ENCODE results near the gene SNRPD3. TPM values are rescaled to one million over a fixed set of nuclear protein-coding genes. Genes with fewer than 3 reads are reported as not detected.
A peak's percentile ranks its signal among the peaks of the same experiment; 100 is the strongest.

The SNRPD3 gene
- total and polyA plus RNA-seq, 9 of the 15 experiments (the other 6 are each of a cell fraction or from before 2014, with no cell fraction given) = 131 to 366 (median 274) TPM

GRCh38 chr22:24592851-24593558 lies 37.2 kb downstream of the SNRPD3 start, which contains the start of gene LRRC75B:
Gene LRRC75B (minus strand): TSS chr22:24593073. CDS start chr22:24593039, 34 bp downstream.
- 27% methylated on average over 20 of the region's 72 CpGs for WGBS (ENCODE audit: insufficient coverage, low coverage, missing lambda C conversion rate)
- ATAC-seq (peak; percentile 95), FAIRE-seq (peak; percentile 29), DNase-seq (ENCODE audit: extremely low read depth in 1 of 4, low spot score in 3 of 4) (peak; percentile 70 to 82 (median 80))
- Histone ChIP-seq H3K9me3 (replicated peaks; ENCODE audit: control insufficient read depth, insufficient read depth, low read depth, low read length) (no peaks in the 10 kb centered on the region), H3K36me3 (ENCODE audit: control insufficient read depth, insufficient read depth, low read length) (no peaks in the 10 kb centered on the region), H3K79me2 (ENCODE audit: control insufficient read depth, insufficient read depth, low read length) (no peaks in the 10 kb centered on the region), H3K27ac (ENCODE audit: extremely low read depth, low read depth, low read length) (peak within 1 kb of the TSS; percentile 48; the same call in 1 of the 3 replicates), H3K4me3 (peak within 1 kb of the TSS; percentile 44), H3K4me2 (ENCODE audit: insufficient read depth, low read length) (peak within 1 kb of the TSS; percentile 66), H3K9me1 (ENCODE audit: control insufficient read depth, insufficient read depth, low read length) (no peaks in the 10 kb centered on the region), H4K20me1 (replicated peaks; ENCODE audit: control insufficient read depth, insufficient read depth, low read length) (no peaks in the 10 kb centered on the region), H3K4me1 (replicated peaks in 1 of 2; ENCODE audit: control insufficient read depth in 2 of 2, insufficient read depth in 2 of 2, low read length in 2 of 2) (peaks cover 0 to 22% of the 10 kb centered on the region in 2 experiments; a peak in 2 of 5 replicates), H3K27me3 (ENCODE audit: control insufficient read depth in 2 of 2, insufficient read depth in 2 of 2, low read length in 2 of 2) (no peaks in the 10 kb centered on the region), H3K9ac (ENCODE audit: insufficient read depth in 1 of 2, low read depth in 2 of 2, low read length in 2 of 2) (peak within 1 kb of the TSS; percentile 49 to 89; a peak in 3 of 4 replicates), H2AFZ (ENCODE audit: low read depth, low read length) (peak within 1 kb of the TSS; percentile 72; the same call in 1 of the 2 replicates)
- CTCF ChIA-PET (ENCODE audit: low intra/inter-chr PET ratio) = no interaction called here
- intact Hi-C loops (cut with micrococcal nuclease) (no loop called here), in situ Hi-C loops (cut with MboI) (no loop called here)
- POLR2A ChIA-PET = interaction anchor here (1.0 to 1.8 kb wide), 2 partner anchors 10 to 11 kb away, joined by 3 to 4 read pairs; partner anchors contain the start of gene GGT1
- no TSS peak for BruUV-seq (replicated peaks)
- TF ChIP-seq, protein P1, sequence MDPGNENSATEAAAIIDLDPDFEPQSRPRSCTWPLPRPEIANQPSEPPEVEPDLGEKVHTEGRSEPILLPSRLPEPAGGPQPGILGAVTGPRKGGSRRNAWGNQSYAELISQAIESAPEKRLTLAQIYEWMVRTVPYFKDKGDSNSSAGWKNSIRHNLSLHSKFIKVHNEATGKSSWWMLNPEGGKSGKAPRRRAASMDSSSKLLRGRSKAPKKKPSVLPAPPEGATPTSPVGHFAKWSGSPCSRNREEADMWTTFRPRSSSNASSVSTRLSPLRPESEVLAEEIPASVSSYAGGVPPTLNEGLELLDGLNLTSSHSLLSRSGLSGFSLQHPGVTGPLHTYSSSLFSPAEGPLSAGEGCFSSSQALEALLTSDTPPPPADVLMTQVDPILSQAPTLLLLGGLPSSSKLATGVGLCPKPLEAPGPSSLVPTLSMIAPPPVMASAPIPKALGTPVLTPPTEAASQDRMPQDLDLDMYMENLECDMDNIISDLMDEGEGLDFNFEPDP (CRISPR knock-in tag; IDR thresholded peaks at IDR 0.05) = no peak
- TF ChIP-seq TAF1 (IDR thresholded peaks at IDR 0.05; ENCODE audit: control insufficient read depth, extremely low read depth, insufficient read depth, low read length, severe bottlenecking) (peak; percentile 26), ZNF644 (tag; IDR thresholded peaks at IDR 0.05; ENCODE audit: low read depth) (no peak), ZNF134 (CRISPR knock-in tag; conservative IDR thresholded peaks at IDR 0.05) (no peak), HNRNPLL (IDR thresholded peaks at IDR 0.05; ENCODE audit: low read depth, low read length, poor library complexity, severe bottlenecking) (peak; percentile 60), PML (IDR thresholded peaks at IDR 0.05; ENCODE audit: low read length) (no peak), PPARD (CRISPR knock-in tag; IDR thresholded peaks at IDR 0.05) (no peak), USF2 (CRISPR knock-in tag; IDR thresholded peaks at IDR 0.05) (no peak), RBFOX2 (IDR thresholded peaks at IDR 0.05; ENCODE audit: low read depth, low read length) (peak; percentile 78), ZNF384 (IDR thresholded peaks at IDR 0.05; ENCODE audit: low read depth, low read length) (no peak), HNRNPK (IDR thresholded peaks at IDR 0.05; ENCODE audit: low read depth, low read length, poor library complexity, severe bottlenecking) (no peak), MCM5 (IDR thresholded peaks at IDR 0.05; ENCODE audit: low read depth) (no peak), ZSCAN29 (IDR thresholded peaks at IDR 0.05) (no peak), ZNF23 (CRISPR knock-in tag; IDR thresholded peaks at IDR 0.05) (no peak), ZBTB7A (IDR thresholded peaks at IDR 0.05; ENCODE audit: borderline replicate concordance, control insufficient read depth, low read depth, low read length) (peak; percentile 43; the same call in 1 of the 2 replicates)
- TF ChIP-seq, protein P2, sequence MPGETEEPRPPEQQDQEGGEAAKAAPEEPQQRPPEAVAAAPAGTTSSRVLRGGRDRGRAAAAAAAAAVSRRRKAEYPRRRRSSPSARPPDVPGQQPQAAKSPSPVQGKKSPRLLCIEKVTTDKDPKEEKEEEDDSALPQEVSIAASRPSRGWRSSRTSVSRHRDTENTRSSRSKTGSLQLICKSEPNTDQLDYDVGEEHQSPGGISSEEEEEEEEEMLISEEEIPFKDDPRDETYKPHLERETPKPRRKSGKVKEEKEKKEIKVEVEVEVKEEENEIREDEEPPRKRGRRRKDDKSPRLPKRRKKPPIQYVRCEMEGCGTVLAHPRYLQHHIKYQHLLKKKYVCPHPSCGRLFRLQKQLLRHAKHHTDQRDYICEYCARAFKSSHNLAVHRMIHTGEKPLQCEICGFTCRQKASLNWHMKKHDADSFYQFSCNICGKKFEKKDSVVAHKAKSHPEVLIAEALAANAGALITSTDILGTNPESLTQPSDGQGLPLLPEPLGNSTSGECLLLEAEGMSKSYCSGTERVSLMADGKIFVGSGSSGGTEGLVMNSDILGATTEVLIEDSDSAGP (CRISPR knock-in tag; IDR thresholded peaks at IDR 0.05) = no peak
- TF ChIP-seq, protein P3, sequence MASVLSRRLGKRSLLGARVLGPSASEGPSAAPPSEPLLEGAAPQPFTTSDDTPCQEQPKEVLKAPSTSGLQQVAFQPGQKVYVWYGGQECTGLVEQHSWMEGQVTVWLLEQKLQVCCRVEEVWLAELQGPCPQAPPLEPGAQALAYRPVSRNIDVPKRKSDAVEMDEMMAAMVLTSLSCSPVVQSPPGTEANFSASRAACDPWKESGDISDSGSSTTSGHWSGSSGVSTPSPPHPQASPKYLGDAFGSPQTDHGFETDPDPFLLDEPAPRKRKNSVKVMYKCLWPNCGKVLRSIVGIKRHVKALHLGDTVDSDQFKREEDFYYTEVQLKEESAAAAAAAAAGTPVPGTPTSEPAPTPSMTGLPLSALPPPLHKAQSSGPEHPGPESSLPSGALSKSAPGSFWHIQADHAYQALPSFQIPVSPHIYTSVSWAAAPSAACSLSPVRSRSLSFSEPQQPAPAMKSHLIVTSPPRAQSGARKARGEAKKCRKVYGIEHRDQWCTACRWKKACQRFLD (CRISPR knock-in tag; IDR thresholded peaks at IDR 0.05) = no peak
